GM19452 (cell line): ENCODE data around the gene CTNNA3.

ENCODE experiments used
- ATAC-seq: cut with Tn5 transposase; IDR thresholded peaks from one replicate; pipeline ENCODE4 v1.9.1; 2021; ENCODE audit not compliant: unreplicated experiment

The CTNNA3 gene

GRCh38 chr10:67045404-67045803, 650.6 kb downstream of the CTNNA3 start:
- no peak for ATAC-seq

GRCh38 chr10:67043041-67043440, 653.0 kb downstream of the CTNNA3 start:
- ATAC-seq: no peak

- ATAC-seq: no peak
Measured at GRCh38 chr10:67036808-67037207, 659.2 kb downstream of the CTNNA3 start.

GRCh38 chr10:67033878-67034277, 662.1 kb downstream of the CTNNA3 start:
- no peak for ATAC-seq

GRCh38 chr10:67022099-67022498, 673.9 kb downstream of the CTNNA3 start:
- no peak for ATAC-seq

GRCh38 chr10:67017218-67017617, 678.8 kb downstream of the CTNNA3 start:
- ATAC-seq: no peak

- no peak for ATAC-seq
Measured at GRCh38 chr10:67015225-67015624, 680.8 kb downstream of the CTNNA3 start.

- ATAC-seq: no peak
Measured at GRCh38 chr10:67011981-67012380, 684.0 kb downstream of the CTNNA3 start.

GRCh38 chr10:67011480-67011879, 684.5 kb downstream of the CTNNA3 start:
- no peak for ATAC-seq

GRCh38 chr10:67005981-67006380, 690.0 kb downstream of the CTNNA3 start:
- ATAC-seq: no peak

GRCh38 chr10:67004690-67005089, 691.3 kb downstream of the CTNNA3 start:
- no peak for ATAC-seq

- no peak for ATAC-seq
Measured at GRCh38 chr10:66999762-67000545, 696.0 kb downstream of the CTNNA3 start.

GRCh38 chr10:66996996-66997395, 699.0 kb downstream of the CTNNA3 start:
- ATAC-seq: no peak

- no peak for ATAC-seq
Measured at GRCh38 chr10:66990143-66990830, 705.7 kb downstream of the CTNNA3 start.

GRCh38 chr10:66983475-66983818, 712.5 kb downstream of the CTNNA3 start:
- no peak for ATAC-seq

- ATAC-seq: no peak
Measured at GRCh38 chr10:66982792-66983474, 713.1 kb downstream of the CTNNA3 start.

- ATAC-seq: no peak
Measured at GRCh38 chr10:66982053-66982420, 714.0 kb downstream of the CTNNA3 start.

- ATAC-seq: no peak
Measured at GRCh38 chr10:66981361-66982052, 714.5 kb downstream of the CTNNA3 start.

GRCh38 chr10:66980246-66980815, 715.7 kb downstream of the CTNNA3 start:
- no peak for ATAC-seq

GRCh38 chr10:66964946-66965345, 731.0 kb downstream of the CTNNA3 start:
- ATAC-seq: no peak

GRCh38 chr10:66958466-66958865, 737.5 kb downstream of the CTNNA3 start:
- no peak for ATAC-seq
